HL-60 (cell line): ENCODE measurements around the gene WDR47.

Experiments used
- DNase-seq, 2 experiments: peaks; one replicate each; pipeline ENCODE4 v3.0.0-alpha.2; 2010 to 2020; ENCODE audit warnings: low read depth in 1 of 2, low spot score in 1 of 2
- H3K27ac ChIP-seq: fragments of 250-450 bp; sonication (Bioruptor Pico); replicated peaks from 2 replicates; pipeline ENCODE4 v1.5.1; 2020; ENCODE audit warnings: mild to moderate bottlenecking, moderate library complexity
- H3K27me3 ChIP-seq: fragments of 250-450 bp; sonication (Bioruptor Pico); 2 replicates; pipeline ENCODE4 v1.5.1; 2021; ENCODE audit warnings: mild to moderate bottlenecking, moderate library complexity; ENCODE audit not compliant: insufficient read depth, poor library complexity, severe bottlenecking
- H3K4me3 ChIP-seq: replicated peaks from 2 replicates; pipeline ENCODE4 v1.5.1; 2011; ENCODE audit warnings: mild to moderate bottlenecking, control low read depth, low read length; ENCODE audit not compliant: insufficient read depth
- GABPA ChIP-seq: IDR thresholded peaks from 2 replicates; pipeline ENCODE4 v1.6.1; 2012; ENCODE audit warnings: low read depth
- POLR2AphosphoS5 ChIP-seq: IDR thresholded peaks from 2 replicates; pipeline ENCODE4 v1.6.1; 2012; ENCODE audit warnings: low read depth
- SPI1 ChIP-seq: IDR thresholded peaks from 2 replicates; pipeline ENCODE4 v1.6.1; 2012; ENCODE audit warnings: low read depth, mild to moderate bottlenecking, borderline replicate concordance
- TF ChIP-seq, protein P1 (sequence below): IDR thresholded peaks from one replicate; pipeline ENCODE4 v1.5.1; 2011; ENCODE audit warnings: low read length, control low read depth, inconsistent platforms; ENCODE audit not compliant: insufficient read depth
- TF ChIP-seq, protein P2 (sequence below): IDR thresholded peaks from 2 replicates; pipeline ENCODE4 v1.6.1; 2012; ENCODE audit warnings: low read depth; ENCODE audit not compliant: insufficient replicate concordance

The WDR47 gene

DNA sequence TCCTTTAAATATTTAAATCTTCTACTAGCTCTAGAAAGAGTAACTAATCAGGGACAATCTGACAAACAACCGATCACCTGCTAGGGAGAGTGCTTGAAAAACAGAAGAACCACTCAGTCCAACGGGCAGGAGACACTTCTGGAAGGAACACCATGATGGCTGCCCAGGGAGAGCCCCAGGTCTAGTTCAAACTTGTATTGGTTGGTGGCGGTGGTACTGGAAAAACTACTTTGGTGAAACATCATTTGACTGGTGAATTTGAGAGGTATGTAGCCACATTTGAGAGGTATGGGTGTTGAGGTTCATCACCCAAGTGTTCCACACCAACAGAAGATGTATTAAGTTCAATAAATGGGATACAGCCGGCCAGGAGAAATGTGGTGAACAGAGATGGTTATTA, 4.8 kb upstream of the WDR47 start:
- DNase-seq, result no peak
- Histone ChIP-seq H3K27ac (no peak overlapping the region), H3K4me3 (no peak overlapping the region), H3K27me3 (no peaks in the 10 kb centered on the region)
- TF ChIP-seq, protein P1, sequence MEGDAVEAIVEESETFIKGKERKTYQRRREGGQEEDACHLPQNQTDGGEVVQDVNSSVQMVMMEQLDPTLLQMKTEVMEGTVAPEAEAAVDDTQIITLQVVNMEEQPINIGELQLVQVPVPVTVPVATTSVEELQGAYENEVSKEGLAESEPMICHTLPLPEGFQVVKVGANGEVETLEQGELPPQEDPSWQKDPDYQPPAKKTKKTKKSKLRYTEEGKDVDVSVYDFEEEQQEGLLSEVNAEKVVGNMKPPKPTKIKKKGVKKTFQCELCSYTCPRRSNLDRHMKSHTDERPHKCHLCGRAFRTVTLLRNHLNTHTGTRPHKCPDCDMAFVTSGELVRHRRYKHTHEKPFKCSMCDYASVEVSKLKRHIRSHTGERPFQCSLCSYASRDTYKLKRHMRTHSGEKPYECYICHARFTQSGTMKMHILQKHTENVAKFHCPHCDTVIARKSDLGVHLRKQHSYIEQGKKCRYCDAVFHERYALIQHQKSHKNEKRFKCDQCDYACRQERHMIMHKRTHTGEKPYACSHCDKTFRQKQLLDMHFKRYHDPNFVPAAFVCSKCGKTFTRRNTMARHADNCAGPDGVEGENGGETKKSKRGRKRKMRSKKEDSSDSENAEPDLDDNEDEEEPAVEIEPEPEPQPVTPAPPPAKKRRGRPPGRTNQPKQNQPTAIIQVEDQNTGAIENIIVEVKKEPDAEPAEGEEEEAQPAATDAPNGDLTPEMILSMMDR, result no peak
- TF ChIP-seq SPI1 (no peak), POLR2AphosphoS5 (no peak), GABPA (no peak)
- TF ChIP-seq, protein P2, sequence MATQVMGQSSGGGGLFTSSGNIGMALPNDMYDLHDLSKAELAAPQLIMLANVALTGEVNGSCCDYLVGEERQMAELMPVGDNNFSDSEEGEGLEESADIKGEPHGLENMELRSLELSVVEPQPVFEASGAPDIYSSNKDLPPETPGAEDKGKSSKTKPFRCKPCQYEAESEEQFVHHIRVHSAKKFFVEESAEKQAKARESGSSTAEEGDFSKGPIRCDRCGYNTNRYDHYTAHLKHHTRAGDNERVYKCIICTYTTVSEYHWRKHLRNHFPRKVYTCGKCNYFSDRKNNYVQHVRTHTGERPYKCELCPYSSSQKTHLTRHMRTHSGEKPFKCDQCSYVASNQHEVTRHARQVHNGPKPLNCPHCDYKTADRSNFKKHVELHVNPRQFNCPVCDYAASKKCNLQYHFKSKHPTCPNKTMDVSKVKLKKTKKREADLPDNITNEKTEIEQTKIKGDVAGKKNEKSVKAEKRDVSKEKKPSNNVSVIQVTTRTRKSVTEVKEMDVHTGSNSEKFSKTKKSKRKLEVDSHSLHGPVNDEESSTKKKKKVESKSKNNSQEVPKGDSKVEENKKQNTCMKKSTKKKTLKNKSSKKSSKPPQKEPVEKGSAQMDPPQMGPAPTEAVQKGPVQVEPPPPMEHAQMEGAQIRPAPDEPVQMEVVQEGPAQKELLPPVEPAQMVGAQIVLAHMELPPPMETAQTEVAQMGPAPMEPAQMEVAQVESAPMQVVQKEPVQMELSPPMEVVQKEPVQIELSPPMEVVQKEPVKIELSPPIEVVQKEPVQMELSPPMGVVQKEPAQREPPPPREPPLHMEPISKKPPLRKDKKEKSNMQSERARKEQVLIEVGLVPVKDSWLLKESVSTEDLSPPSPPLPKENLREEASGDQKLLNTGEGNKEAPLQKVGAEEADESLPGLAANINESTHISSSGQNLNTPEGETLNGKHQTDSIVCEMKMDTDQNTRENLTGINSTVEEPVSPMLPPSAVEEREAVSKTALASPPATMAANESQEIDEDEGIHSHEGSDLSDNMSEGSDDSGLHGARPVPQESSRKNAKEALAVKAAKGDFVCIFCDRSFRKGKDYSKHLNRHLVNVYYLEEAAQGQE, result no peak

DNA sequence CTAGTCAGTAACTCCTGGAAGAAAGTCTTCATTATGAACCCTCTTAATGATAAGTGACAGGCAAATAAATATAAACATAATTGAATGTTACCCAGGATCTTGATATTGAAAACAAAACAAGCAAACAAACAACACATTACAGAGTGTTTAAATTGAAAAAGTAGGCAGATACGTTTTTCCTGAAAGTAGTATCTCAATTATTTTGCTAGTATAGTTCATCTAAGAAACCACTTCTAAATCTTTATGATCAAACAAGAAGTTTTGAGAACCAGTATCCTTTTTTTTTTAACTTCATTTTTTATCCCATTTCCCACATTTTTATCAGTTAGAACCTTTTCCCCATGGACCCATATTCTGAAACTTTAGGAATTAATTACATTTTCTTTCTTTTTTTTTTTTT, 3.7 kb upstream of the WDR47 start:
- TF ChIP-seq, protein P1, result no peak
- TF ChIP-seq SPI1 (no peak), GABPA (no peak), POLR2AphosphoS5 (no peak)
- TF ChIP-seq, protein P2, result no peak
- H3K27ac ChIP-seq, result no peak overlapping the region
- H3K4me3 ChIP-seq, result no peak overlapping the region
- DNase-seq, result no peak
- no peaks in the 10 kb centered on the region for H3K27me3 ChIP-seq

DNA sequence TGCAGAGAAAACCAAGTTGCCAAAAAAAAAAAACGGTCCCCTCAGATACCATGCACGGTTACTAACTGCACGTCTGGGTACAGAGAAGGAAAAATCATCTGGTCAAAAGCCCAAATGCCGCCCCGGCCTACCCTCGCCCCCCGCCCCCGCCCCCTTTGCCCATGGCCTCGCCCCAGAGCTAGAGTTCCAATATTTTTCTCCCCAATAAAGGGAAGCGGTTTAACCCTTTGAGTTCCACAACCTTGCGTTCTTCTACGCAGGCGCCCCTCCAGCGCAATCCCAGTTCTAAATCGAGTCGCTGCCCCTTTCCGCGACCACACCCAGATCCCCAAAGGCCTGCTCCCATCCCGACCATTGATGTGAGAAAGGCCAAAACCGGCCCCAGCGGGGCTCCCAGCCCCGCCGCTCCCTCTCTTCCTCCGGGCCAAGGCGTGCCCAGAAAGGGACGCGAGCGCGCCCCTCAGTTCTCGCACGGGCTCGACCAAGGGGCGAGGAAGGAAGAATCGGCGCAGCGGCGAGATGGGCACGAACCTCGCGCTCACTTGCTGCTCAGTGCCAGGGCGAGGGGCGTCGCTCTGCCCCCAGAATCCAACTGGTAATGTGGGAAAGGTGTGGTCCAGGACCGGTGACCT, 797 bp downstream of the WDR47 start:
- H3K27me3 ChIP-seq, result no peaks in the 10 kb centered on the region
- H3K4me3 ChIP-seq, result peak overlapping the region; percentile 75
- peak; percentile 16 to 28 for DNase-seq
- TF ChIP-seq, protein P2, result no peak
- TF ChIP-seq, protein P1, result no peak
- TF ChIP-seq SPI1 (no peak), GABPA (no peak), POLR2AphosphoS5 (no peak)
- peak overlapping the region; percentile 57 for H3K27ac ChIP-seq
